A673 (cell line): ENCODE measurements around the gene GRIN3A. TPM values are rescaled to one million over a fixed set of nuclear protein-coding genes. Genes with fewer than 3 reads are reported as not detected.

ENCODE experiments used
- BruUV-seq: library from RNA; stranded (reverse); fragments of 400-500 nt; replicated peaks from 2 replicates; lab custom pipeline; 2021; lab: Mats Ljungman, UMichigan
- CTCF ChIA-PET: fragments of 300-600 bp; sonication (Branson Sonifier 250); formaldehyde crosslinking; loops from one replicate; lab custom pipeline; 2022; ENCODE audit warnings: antibody characterized with exemption; lab: Charles Lee
- POLR2A ChIA-PET: fragments of 300-600 bp; sonication (Branson Sonifier 250); formaldehyde crosslinking; loops from one replicate; lab custom pipeline; 2022; ENCODE audit warnings: antibody characterized with exemption; ENCODE audit not compliant: low non-redundant PET; lab: Charles Lee
- DNase-seq: peaks from one replicate; pipeline ENCODE4 v3.0.0-alpha.2; 2015; ENCODE audit warnings: low spot score
- H3K27ac ChIP-seq: fragments of 200-600 bp; sonication (generic); 2 replicates; pipeline ENCODE4 v1.5.1; 2016; ENCODE audit warnings: mixed run types, low read depth, mild to moderate bottlenecking, mixed read lengths, antibody characterized with exemption, low read length; ENCODE audit not compliant: poor library complexity, severe bottlenecking
- H3K27me3 ChIP-seq: fragments of 200-600 bp; sonication (generic); replicated peaks from 2 replicates; pipeline ENCODE4 v1.6.1; 2017; ENCODE audit warnings: mixed run types, low read depth, mild to moderate bottlenecking, mixed read lengths, antibody characterized with exemption, low read length; ENCODE audit not compliant: insufficient read depth, poor library complexity
- H3K36me3 ChIP-seq: fragments of 200-600 bp; sonication (generic); 2 replicates; pipeline ENCODE4 v1.6.1; 2016; ENCODE audit warnings: mixed run types, mild to moderate bottlenecking, mixed read lengths, antibody characterized with exemption, low read length; ENCODE audit not compliant: insufficient read depth, poor library complexity, severe bottlenecking
- H3K4me1 ChIP-seq: fragments of 200-600 bp; sonication (generic); 2 replicates; pipeline ENCODE4 v1.6.1; 2017; ENCODE audit warnings: mixed run types, mild to moderate bottlenecking, mixed read lengths, antibody characterized with exemption, low read length; ENCODE audit not compliant: insufficient read depth, poor library complexity, severe bottlenecking
- H3K4me3 ChIP-seq: fragments of 200-600 bp; sonication (generic); 2 replicates; pipeline ENCODE4 v1.5.1; 2016; ENCODE audit warnings: low read depth, mixed run types, mild to moderate bottlenecking, mixed read lengths, low read length; ENCODE audit not compliant: poor library complexity, severe bottlenecking
- H3K9me3 ChIP-seq: fragments of 200-600 bp; sonication (generic); 2 replicates; pipeline ENCODE4 v1.6.1; 2016; ENCODE audit warnings: mixed run types, low read depth, mild to moderate bottlenecking, mixed read lengths, antibody characterized with exemption, low read length; ENCODE audit not compliant: poor library complexity, severe bottlenecking
- CTCF ChIP-seq: fragments of 300-800, 200-600 bp; sonication (generic); conservative IDR thresholded peaks from 2 replicates; pipeline ENCODE4 v1.5.1; 2017; ENCODE audit warnings: low read depth, mild to moderate bottlenecking, antibody characterized with exemption, low read length, moderate library complexity, mixed read lengths
- EZH2 ChIP-seq: fragments of 200-600 bp; sonication (generic); IDR thresholded peaks from 2 replicates; pipeline ENCODE4 v1.6.1; 2017; ENCODE audit warnings: borderline replicate concordance, low read depth, mild to moderate bottlenecking, mixed read lengths, antibody characterized with exemption, low read length; ENCODE audit not compliant: poor library complexity, severe bottlenecking
- intact Hi-C: fragments of 100-400 bp; cut with micrococcal nuclease; formaldehyde crosslinking; loops from one replicate; pipeline ENCODE4 v1.10.0; 2022; ENCODE audit not compliant: unreplicated experiment
- total RNA-seq: library from RNA; stranded (reverse); gene quantifications from 2 replicates; pipeline ENCODE4 v1.2.3, GENCODE V29; 2021

The GRIN3A gene
- total RNA-seq, 1 experiment from 2014 or later = not detected

GRCh38 chr9:101650142-101650541 is 88.3 kb downstream of the GRIN3A start:
- no TSS peak for BruUV-seq
- TF ChIP-seq CTCF (no peak), EZH2 (no peak)
- H3K4me3 ChIP-seq = no peak overlapping the region
- no peaks in the 10 kb centered on the region for H3K36me3 ChIP-seq
- intact Hi-C loops = no loop called here
- CTCF ChIA-PET = no interaction called here
- H3K9me3 ChIP-seq = no peaks in the 10 kb centered on the region
- no peak overlapping the region for H3K27ac ChIP-seq
- H3K4me1 ChIP-seq = no peaks in the 10 kb centered on the region
- POLR2A ChIA-PET = no interaction called here
- no peak for DNase-seq
- no peaks in the 10 kb centered on the region for H3K27me3 ChIP-seq

- H3K27me3 ChIP-seq = no peaks in the 10 kb centered on the region
- H3K9me3 ChIP-seq = no peaks in the 10 kb centered on the region
- POLR2A ChIA-PET = no interaction called here
- H3K4me3 ChIP-seq = no peak overlapping the region
- no peaks in the 10 kb centered on the region for H3K4me1 ChIP-seq
- DNase-seq = no peak
- TF ChIP-seq CTCF (no peak), EZH2 (no peak)
- CTCF ChIA-PET = no interaction called here
- H3K36me3 ChIP-seq = no peaks in the 10 kb centered on the region
- no peak overlapping the region for H3K27ac ChIP-seq
- intact Hi-C loops = no loop called here
- BruUV-seq = no TSS peak
Observed at GRCh38 chr9:101648493-101648892, 90.0 kb downstream of the GRIN3A start.

- Histone ChIP-seq H3K4me1 (no peaks in the 10 kb centered on the region), H3K4me3 (no peak overlapping the region), H3K27ac (no peak overlapping the region), H3K9me3 (no peaks in the 10 kb centered on the region), H3K36me3 (no peaks in the 10 kb centered on the region), H3K27me3 (no peaks in the 10 kb centered on the region)
- no TSS peak for BruUV-seq
- intact Hi-C loops = no loop called here
- DNase-seq = no peak
- no peak for TF ChIP-seq CTCF
- no peak for TF ChIP-seq EZH2
- ChIA-PET CTCF (no interaction called here), POLR2A (no interaction called here)
Observed at GRCh38 chr9:101639785-101640665, 98.4 kb downstream of the GRIN3A start.
